Keratinocyte (primary cell): ENCODE measurements around the gene CACNA1S.

Experiments used
- EZH2 ChIP-seq: IDR thresholded peaks from one replicate; pipeline ENCODE4 v1.6.1; 2012; ENCODE audit warnings: inconsistent platforms, mild to moderate bottlenecking, low read length, moderate library complexity
- TF ChIP-seq, protein P1 (sequence below), 3 experiments: IDR thresholded peaks in 1 of 3; conservative IDR thresholded peaks in 1 of 3; optimal IDR thresholded peaks in 1 of 3; 2 replicates in 2 of 3; 3 replicates in 1 of 3; pipeline versions ENCODE3 to v1.5.1; 2011; ENCODE audit warnings: low read length in 3 of 3, mild to moderate bottlenecking in 3 of 3, moderate library complexity in 2 of 3, control low read depth in 1 of 3, inconsistent platforms in 1 of 3; ENCODE audit not compliant: insufficient read depth in 2 of 3; ENCODE audit errors: extremely low read depth in 1 of 3

DNA sequence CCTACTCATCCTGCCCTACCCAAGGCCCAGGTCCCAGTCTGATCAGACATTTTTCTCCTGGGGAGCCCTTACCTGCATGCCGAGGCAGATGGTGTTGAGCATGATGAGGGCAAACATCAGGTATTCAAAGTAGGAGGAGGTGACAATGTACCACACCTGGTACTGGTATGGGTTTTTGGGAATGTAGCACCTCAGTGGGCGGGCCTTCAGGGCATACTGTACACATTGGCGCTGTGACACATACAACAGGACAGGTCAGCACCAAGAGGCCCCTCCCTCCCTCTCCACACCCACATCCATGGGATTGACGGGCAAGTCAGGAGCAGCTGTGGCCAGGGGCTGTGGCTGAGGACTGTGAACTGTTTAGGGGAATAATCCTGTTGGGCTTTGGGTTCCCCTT, 51.6 kb downstream of the CACNA1S start:
- TF ChIP-seq, protein P1, sequence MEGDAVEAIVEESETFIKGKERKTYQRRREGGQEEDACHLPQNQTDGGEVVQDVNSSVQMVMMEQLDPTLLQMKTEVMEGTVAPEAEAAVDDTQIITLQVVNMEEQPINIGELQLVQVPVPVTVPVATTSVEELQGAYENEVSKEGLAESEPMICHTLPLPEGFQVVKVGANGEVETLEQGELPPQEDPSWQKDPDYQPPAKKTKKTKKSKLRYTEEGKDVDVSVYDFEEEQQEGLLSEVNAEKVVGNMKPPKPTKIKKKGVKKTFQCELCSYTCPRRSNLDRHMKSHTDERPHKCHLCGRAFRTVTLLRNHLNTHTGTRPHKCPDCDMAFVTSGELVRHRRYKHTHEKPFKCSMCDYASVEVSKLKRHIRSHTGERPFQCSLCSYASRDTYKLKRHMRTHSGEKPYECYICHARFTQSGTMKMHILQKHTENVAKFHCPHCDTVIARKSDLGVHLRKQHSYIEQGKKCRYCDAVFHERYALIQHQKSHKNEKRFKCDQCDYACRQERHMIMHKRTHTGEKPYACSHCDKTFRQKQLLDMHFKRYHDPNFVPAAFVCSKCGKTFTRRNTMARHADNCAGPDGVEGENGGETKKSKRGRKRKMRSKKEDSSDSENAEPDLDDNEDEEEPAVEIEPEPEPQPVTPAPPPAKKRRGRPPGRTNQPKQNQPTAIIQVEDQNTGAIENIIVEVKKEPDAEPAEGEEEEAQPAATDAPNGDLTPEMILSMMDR (optimal IDR thresholded peaks at IDR 0.05 in 1 of 3, IDR thresholded peaks at IDR 0.05 in 1 of 3, conservative IDR thresholded peaks at IDR 0.05 in 1 of 3; ENCODE audit: extremely low read depth in 1 of 3, insufficient read depth in 2 of 3, low read length in 3 of 3) = no peak
- TF ChIP-seq EZH2 = no peak
